ENCODE results near the gene E2F6. TPM values are rescaled to one million over a fixed set of nuclear protein-coding genes. Genes with fewer than 3 reads are reported as not detected.

E2F6 gene
- total and polyA plus RNA-seq, 2 donors (not counting 3 experiments of a cell fraction or from before 2014, with no cell fraction given), result 7.9 to 15.7 TPM

GRCh38 chr2:11482473-11483035 is 16.6 kb upstream of the E2F6 start:
- Histone ChIP-seq H3K36me3 (ENCODE audit: control insufficient read depth in 2 of 2, extremely low read depth in 1 of 2, insufficient read depth in 2 of 2, low read length in 2 of 2) (no peaks in the 10 kb centered on the region), H3K27ac (ENCODE audit: insufficient read depth, low read depth, low read length) (no peak overlapping the region), H3K79me2 (ENCODE audit: control insufficient read depth, insufficient read depth, low read length) (no peaks in the 10 kb centered on the region), H3K27me3 (ENCODE audit: control insufficient read depth in 2 of 2, insufficient read depth in 2 of 2, low read length in 2 of 2) (peaks cover 37 to 52% of the 10 kb centered on the region in 2 experiments), H3K4me3 (replicated peaks in 1 of 3; ENCODE audit: insufficient read depth in 1 of 3, low read depth in 1 of 3, low read length in 3 of 3) (peak overlapping the region in 1 of 3 experiments; percentile 26), H3K4me1 (ENCODE audit: control insufficient read depth, extremely low read depth, insufficient read depth, low read length) (no peaks in the 10 kb centered on the region), H4K20me1 (replicated peaks; ENCODE audit: control insufficient read depth, extremely low read depth, insufficient read depth, low read length) (no peaks in the 10 kb centered on the region), H3K4me2 (ENCODE audit: insufficient read depth, low read length) (peak overlapping the region; percentile 11), H3K9me3 (replicated peaks; ENCODE audit: control insufficient read depth, insufficient read depth, low read length) (no peaks in the 10 kb centered on the region), H3K9me1 (replicated peaks; ENCODE audit: control insufficient read depth, extremely low read depth, insufficient read depth, low read length) (no peaks in the 10 kb centered on the region), H3K9ac (replicated peaks; ENCODE audit: extremely low read depth, insufficient read depth, low read length) (no peak overlapping the region), H2AFZ (ENCODE audit: low read depth, low read length) (no peak overlapping the region)
- dilution Hi-C loops (cut with MboI; ENCODE audit: extremely low pct_ligation_motif_present, low sequenced_read_pairs) (no loop called here), intact Hi-C loops (cut with micrococcal nuclease) (no loop called here)
- DNase-seq (ENCODE audit: low read depth, low spot score), result no peak
- no peak for FAIRE-seq
- CTCF ChIA-PET, result no interaction called here
- peak; percentile 75 for TF ChIP-seq EZH2 (IDR thresholded peaks at IDR 0.05; ENCODE audit: borderline replicate concordance, low read depth, low read length, severe bottlenecking)
- no peak for TF ChIP-seq GATA2 (IDR thresholded peaks at IDR 0.05; ENCODE audit: insufficient read depth, insufficient read length, low read depth, low read length)
- POLR2A ChIA-PET, result no interaction called here
- no TSS peak for BruUV-seq (replicated peaks)

- Histone ChIP-seq H3K9me3 (replicated peaks; ENCODE audit: control insufficient read depth, insufficient read depth, low read length) (no peaks in the 10 kb centered on the region), H3K4me3 (replicated peaks in 1 of 3; ENCODE audit: insufficient read depth in 1 of 3, low read depth in 1 of 3, low read length in 3 of 3) (no peak overlapping the region), H2AFZ (ENCODE audit: low read depth, low read length) (no peak overlapping the region), H3K27ac (ENCODE audit: insufficient read depth, low read depth, low read length) (no peak overlapping the region), H3K79me2 (ENCODE audit: control insufficient read depth, insufficient read depth, low read length) (no peaks in the 10 kb centered on the region), H3K4me1 (ENCODE audit: control insufficient read depth, extremely low read depth, insufficient read depth, low read length) (no peaks in the 10 kb centered on the region), H3K9ac (replicated peaks; ENCODE audit: extremely low read depth, insufficient read depth, low read length) (no peak overlapping the region), H3K27me3 (ENCODE audit: control insufficient read depth in 2 of 2, insufficient read depth in 2 of 2, low read length in 2 of 2) (peaks cover 37 to 52% of the 10 kb centered on the region in 2 experiments), H4K20me1 (replicated peaks; ENCODE audit: control insufficient read depth, extremely low read depth, insufficient read depth, low read length) (no peaks in the 10 kb centered on the region), H3K9me1 (replicated peaks; ENCODE audit: control insufficient read depth, extremely low read depth, insufficient read depth, low read length) (no peaks in the 10 kb centered on the region), H3K36me3 (ENCODE audit: control insufficient read depth in 2 of 2, extremely low read depth in 1 of 2, insufficient read depth in 2 of 2, low read length in 2 of 2) (no peaks in the 10 kb centered on the region), H3K4me2 (ENCODE audit: insufficient read depth, low read length) (no peak overlapping the region)
- BruUV-seq (replicated peaks), result no TSS peak
- ChIA-PET POLR2A (no interaction called here), CTCF (interaction anchor here (5.9 kb wide), 1 partner anchor 103 kb away, joined by 247 read pairs; no protein-coding TSS in a partner anchor)
- intact Hi-C loops (cut with micrococcal nuclease) (no loop called here), dilution Hi-C loops (cut with MboI; ENCODE audit: extremely low pct_ligation_motif_present, low sequenced_read_pairs) (no loop called here)
- FAIRE-seq (no peak), DNase-seq (ENCODE audit: low read depth, low spot score) (no peak)
- TF ChIP-seq EZH2 (IDR thresholded peaks at IDR 0.05; ENCODE audit: borderline replicate concordance, low read depth, low read length, severe bottlenecking) (peak; percentile 70), GATA2 (IDR thresholded peaks at IDR 0.05; ENCODE audit: insufficient read depth, insufficient read length, low read depth, low read length) (no peak)
Observed at GRCh38 chr2:11481789-11482472, 16.0 kb upstream of the E2F6 start.
